Fibroblast of pulmonary artery (primary cell): ENCODE measurements around the gene NR3C2.

Experiments used
- DNase-seq: peaks from one replicate; pipeline ENCODE4 v3.0.0-alpha.2; 2010; ENCODE audit warnings: low read depth
- H3K4me3 ChIP-seq: replicated peaks from 2 replicates; pipeline ENCODE4 v1.5.1; 2011; ENCODE audit warnings: low read depth, mild to moderate bottlenecking, control low read depth, low read length, moderate library complexity
- CTCF ChIP-seq: IDR thresholded peaks from 2 replicates; pipeline ENCODE4 v1.5.1; 2011; ENCODE audit warnings: mild to moderate bottlenecking, control low read depth, low read length, inconsistent platforms; ENCODE audit errors: missing control alignments

Gene NR3C2

GRCh38 chr4:148375584-148375983 is 66.6 kb downstream of the NR3C2 start:
- TF ChIP-seq CTCF = no peak
- no peak overlapping the region for H3K4me3 ChIP-seq
- no peak for DNase-seq

GRCh38 chr4:148373093-148373492 is 69.1 kb downstream of the NR3C2 start:
- DNase-seq = no peak
- TF ChIP-seq CTCF = no peak
- no peak overlapping the region for H3K4me3 ChIP-seq

GRCh38 chr4:148369919-148370318 is 72.3 kb downstream of the NR3C2 start:
- TF ChIP-seq CTCF = no peak
- DNase-seq = no peak
- no peak overlapping the region for H3K4me3 ChIP-seq

GRCh38 chr4:148367756-148368155 is 74.5 kb downstream of the NR3C2 start:
- no peak for TF ChIP-seq CTCF
- DNase-seq = no peak
- H3K4me3 ChIP-seq = no peak overlapping the region

GRCh38 chr4:148366251-148366650 is 76.0 kb downstream of the NR3C2 start:
- no peak for DNase-seq
- no peak overlapping the region for H3K4me3 ChIP-seq
- no peak for TF ChIP-seq CTCF

GRCh38 chr4:148364525-148364924 is 77.7 kb downstream of the NR3C2 start:
- H3K4me3 ChIP-seq = no peak overlapping the region
- DNase-seq = no peak
- TF ChIP-seq CTCF = no peak

GRCh38 chr4:148359769-148360168 is 82.4 kb downstream of the NR3C2 start:
- no peak overlapping the region for H3K4me3 ChIP-seq
- TF ChIP-seq CTCF = no peak
- DNase-seq = no peak
